K562 (cell line): ENCODE results near the gene MYO1D. TPM values are rescaled to one million over a fixed set of nuclear protein-coding genes. Genes with fewer than 3 reads are reported as not detected.
A peak's percentile ranks its signal among the peaks of the same experiment; 100 is the strongest.

Experiments used
- CEBPG ChIP-seq, 3 experiments: fragments of 200-800 bp in 1 of 3; sonication (Bioruptor generic) in 1 of 3; sonication (generic) in 1 of 3; formaldehyde crosslinking in 1 of 3; IDR thresholded peaks in 2 of 3; conservative IDR thresholded peaks in 1 of 3; 2 replicates each; pipeline versions ENCODE4 v1.6.1 to v1.8.0; 2016 to 2022; ENCODE audit warnings: missing compliant biosample characterization in 2 of 3, missing genetic modification characterization in 2 of 3, mild to moderate bottlenecking in 1 of 3, missing genetic modification reagents in 1 of 3
- GABPA ChIP-seq: fragments of 200-800 bp; sonication (Bioruptor generic); conservative IDR thresholded peaks from 2 replicates; pipeline ENCODE4 v1.6.1; 2016; ENCODE audit warnings: low read depth, missing genetic modification characterization, missing compliant biosample characterization
- PRMT5 ChIP-seq: sonication (generic); formaldehyde crosslinking; IDR thresholded peaks from 2 replicates; pipeline ENCODE4 v1.5.0; 2020; ENCODE audit warnings: missing genetic modification reagents
- RHOXF2B ChIP-seq: fragments of 250-450 bp; sonication (Bioruptor Pico); conservative IDR thresholded peaks from 2 replicates; pipeline ENCODE4 v1.5.1; 2021
- TBP ChIP-seq: optimal IDR thresholded peaks from 2 replicates; pipeline ENCODE3; 2011; ENCODE audit warnings: low read depth, low read length, improper control_type of control experiment
- ZNF124 ChIP-seq: sonication (generic); formaldehyde crosslinking; IDR thresholded peaks from 2 replicates; pipeline ENCODE4 v1.8.1; 2022; ENCODE audit warnings: missing genetic modification reagents
- ZNF561 ChIP-seq: fragments of 450-650 bp; formaldehyde crosslinking; conservative IDR thresholded peaks from 2 replicates; pipeline ENCODE4 v1.4.0; 2020; ENCODE audit warnings: mild to moderate bottlenecking, moderate library complexity
- ZSCAN32 ChIP-seq: fragments of 450-650 bp; formaldehyde crosslinking; IDR thresholded peaks from 2 replicates; pipeline ENCODE4 v1.4.0; 2020; ENCODE audit warnings: mild to moderate bottlenecking, moderate library complexity
- polyA plus RNA-seq, 8 experiments: library from polyadenylated mRNA; depleted of rRNA in 4 of 8; stranded (reverse) in 5 of 8; unstranded in 3 of 8; fragments of >200 nt; fragmentation: Nextera tagmentation in 2 of 8; fragmentation: Illumina TruSeq in 1 of 8; extraction: Ambion mirVana in 2 of 8; extraction: Trizol in 1 of 8; gene quantifications; 2 replicates each; pipeline versions ENCODE4 v1.2.1 to v1.2.3, GENCODE V29; 2011 to 2014; ENCODE audit warnings: inconsistent platforms in 1 of 8, missing spikeins in 1 of 8
- total RNA-seq, 7 experiments: library from RNA; depleted of rRNA in 6 of 7; stranded (reverse); fragments of >200 nt in 6 of 7; fragmentation: Illumina TruSeq in 2 of 7; extraction: Trizol in 2 of 7; gene quantifications; 2 replicates each; pipeline versions ENCODE4 v1.2.1 to v1.2.3, GENCODE V29; 2011 to 2021; ENCODE audit warnings: low replicate concordance in 1 of 7
- TF ChIP-seq, protein P1 (sequence below), 3 experiments: fragments of 200-800 bp in 1 of 3; fragments of 250-450 bp in 1 of 3; fragments of 450-650 bp in 1 of 3; sonication (Bioruptor Pico) in 1 of 3; sonication (Bioruptor generic) in 1 of 3; formaldehyde crosslinking in 1 of 3; IDR thresholded peaks; 2 replicates each; pipeline versions ENCODE4 v1.6.1 to v1.8.0; 2016 to 2022; ENCODE audit warnings: mild to moderate bottlenecking in 2 of 3, missing genetic modification characterization in 2 of 3, missing compliant biosample characterization in 1 of 3, moderate library complexity in 1 of 3
- TF ChIP-seq, protein P2 (sequence below): sonication (generic); formaldehyde crosslinking; IDR thresholded peaks from 2 replicates; pipeline ENCODE4 v1.9.0; 2022; ENCODE audit warnings: mild to moderate bottlenecking, missing genetic modification reagents
- TF ChIP-seq, protein P3 (sequence below): fragments of 200-600 bp; sonication (generic); IDR thresholded peaks from one replicate; pipeline ENCODE4 v1.6.1; 2012; ENCODE audit warnings: mild to moderate bottlenecking, low read depth, low read length, inconsistent platforms

The MYO1D gene
- total and polyA plus RNA-seq, 9 of the 15 experiments (the other 6 are each of a cell fraction or from before 2014, with no cell fraction given) = 2.1 to 71.2 (median 45.4) TPM

DNA sequence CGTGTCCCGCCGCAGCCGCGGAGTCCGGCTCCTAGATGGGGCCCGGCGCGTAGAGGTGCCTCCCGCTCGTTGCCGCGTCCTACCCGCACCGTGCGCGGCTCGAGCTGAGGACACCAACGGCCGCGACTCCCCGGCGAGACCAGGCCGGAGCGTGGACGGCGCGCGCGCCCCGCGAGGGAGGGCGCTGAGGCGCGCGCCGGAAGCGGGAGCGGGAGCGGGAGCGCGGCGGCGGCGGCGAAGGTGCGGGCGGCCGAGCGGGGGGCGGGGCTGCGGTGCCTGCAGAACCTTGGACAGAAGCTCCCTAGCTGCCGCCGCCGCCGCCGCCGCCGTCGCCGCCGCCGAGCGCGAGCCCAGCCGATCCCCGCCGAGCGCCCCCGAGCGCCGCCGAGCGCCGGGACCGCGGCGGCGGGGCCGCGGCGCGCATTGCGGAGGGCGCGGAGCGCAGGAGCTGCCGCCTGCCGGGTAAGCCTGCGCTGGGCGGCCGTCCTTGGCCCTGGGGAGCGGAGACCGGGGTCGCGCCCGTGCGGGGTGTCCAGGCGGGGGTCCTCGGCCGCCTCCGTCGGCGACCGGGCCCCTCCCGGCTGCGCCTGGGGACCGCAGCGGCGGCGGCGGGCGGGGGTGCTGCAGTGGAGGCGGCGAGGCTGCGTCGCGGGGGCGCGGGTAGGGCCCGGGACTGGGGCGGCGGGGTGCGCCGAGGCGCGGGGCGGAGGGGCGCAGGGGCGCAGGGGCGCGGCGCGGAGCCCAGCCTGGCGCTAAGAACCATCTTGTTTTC lies 390.0 kb downstream of the MYO1D start, which contains the start of gene CDK5R1 (continued):
- TF ChIP-seq PRMT5 (CRISPR knock-in tag) = no peak
- TF ChIP-seq, protein P1, sequence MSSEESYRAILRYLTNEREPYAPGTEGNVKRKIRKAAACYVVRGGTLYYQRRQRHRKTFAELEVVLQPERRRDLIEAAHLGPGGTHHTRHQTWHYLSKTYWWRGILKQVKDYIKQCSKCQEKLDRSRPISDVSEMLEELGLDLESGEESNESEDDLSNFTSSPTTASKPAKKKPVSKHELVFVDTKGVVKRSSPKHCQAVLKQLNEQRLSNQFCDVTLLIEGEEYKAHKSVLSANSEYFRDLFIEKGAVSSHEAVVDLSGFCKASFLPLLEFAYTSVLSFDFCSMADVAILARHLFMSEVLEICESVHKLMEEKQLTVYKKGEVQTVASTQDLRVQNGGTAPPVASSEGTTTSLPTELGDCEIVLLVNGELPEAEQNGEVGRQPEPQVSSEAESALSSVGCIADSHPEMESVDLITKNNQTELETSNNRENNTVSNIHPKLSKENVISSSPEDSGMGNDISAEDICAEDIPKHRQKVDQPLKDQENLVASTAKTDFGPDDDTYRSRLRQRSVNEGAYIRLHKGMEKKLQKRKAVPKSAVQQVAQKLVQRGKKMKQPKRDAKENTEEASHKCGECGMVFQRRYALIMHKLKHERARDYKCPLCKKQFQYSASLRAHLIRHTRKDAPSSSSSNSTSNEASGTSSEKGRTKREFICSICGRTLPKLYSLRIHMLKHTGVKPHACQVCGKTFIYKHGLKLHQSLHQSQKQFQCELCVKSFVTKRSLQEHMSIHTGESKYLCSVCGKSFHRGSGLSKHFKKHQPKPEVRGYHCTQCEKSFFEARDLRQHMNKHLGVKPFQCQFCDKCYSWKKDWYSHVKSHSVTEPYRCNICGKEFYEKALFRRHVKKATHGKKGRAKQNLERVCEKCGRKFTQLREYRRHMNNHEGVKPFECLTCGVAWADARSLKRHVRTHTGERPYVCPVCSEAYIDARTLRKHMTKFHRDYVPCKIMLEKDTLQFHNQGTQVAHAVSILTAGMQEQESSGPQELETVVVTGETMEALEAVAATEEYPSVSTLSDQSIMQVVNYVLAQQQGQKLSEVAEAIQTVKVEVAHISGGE (CRISPR knock-in tag; IDR thresholded peaks at IDR 0.05) = peak in 1 of 3 experiments; percentile 62; a peak in 2 of 6 replicates
- no peak for TF ChIP-seq TBP
- TF ChIP-seq ZSCAN32 = no peak
- TF ChIP-seq CEBPG (CRISPR knock-in tag; IDR thresholded peaks at IDR 0.05) = no peak
- TF ChIP-seq CEBPG (tag; conservative IDR thresholded peaks at IDR 0.05 in 1 of 2, IDR thresholded peaks at IDR 0.05 in 1 of 2) = no peak
- TF ChIP-seq, protein P2, sequence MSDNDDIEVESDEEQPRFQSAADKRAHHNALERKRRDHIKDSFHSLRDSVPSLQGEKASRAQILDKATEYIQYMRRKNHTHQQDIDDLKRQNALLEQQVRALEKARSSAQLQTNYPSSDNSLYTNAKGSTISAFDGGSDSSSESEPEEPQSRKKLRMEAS (CRISPR knock-in tag) = no peak
- TF ChIP-seq, protein P3, sequence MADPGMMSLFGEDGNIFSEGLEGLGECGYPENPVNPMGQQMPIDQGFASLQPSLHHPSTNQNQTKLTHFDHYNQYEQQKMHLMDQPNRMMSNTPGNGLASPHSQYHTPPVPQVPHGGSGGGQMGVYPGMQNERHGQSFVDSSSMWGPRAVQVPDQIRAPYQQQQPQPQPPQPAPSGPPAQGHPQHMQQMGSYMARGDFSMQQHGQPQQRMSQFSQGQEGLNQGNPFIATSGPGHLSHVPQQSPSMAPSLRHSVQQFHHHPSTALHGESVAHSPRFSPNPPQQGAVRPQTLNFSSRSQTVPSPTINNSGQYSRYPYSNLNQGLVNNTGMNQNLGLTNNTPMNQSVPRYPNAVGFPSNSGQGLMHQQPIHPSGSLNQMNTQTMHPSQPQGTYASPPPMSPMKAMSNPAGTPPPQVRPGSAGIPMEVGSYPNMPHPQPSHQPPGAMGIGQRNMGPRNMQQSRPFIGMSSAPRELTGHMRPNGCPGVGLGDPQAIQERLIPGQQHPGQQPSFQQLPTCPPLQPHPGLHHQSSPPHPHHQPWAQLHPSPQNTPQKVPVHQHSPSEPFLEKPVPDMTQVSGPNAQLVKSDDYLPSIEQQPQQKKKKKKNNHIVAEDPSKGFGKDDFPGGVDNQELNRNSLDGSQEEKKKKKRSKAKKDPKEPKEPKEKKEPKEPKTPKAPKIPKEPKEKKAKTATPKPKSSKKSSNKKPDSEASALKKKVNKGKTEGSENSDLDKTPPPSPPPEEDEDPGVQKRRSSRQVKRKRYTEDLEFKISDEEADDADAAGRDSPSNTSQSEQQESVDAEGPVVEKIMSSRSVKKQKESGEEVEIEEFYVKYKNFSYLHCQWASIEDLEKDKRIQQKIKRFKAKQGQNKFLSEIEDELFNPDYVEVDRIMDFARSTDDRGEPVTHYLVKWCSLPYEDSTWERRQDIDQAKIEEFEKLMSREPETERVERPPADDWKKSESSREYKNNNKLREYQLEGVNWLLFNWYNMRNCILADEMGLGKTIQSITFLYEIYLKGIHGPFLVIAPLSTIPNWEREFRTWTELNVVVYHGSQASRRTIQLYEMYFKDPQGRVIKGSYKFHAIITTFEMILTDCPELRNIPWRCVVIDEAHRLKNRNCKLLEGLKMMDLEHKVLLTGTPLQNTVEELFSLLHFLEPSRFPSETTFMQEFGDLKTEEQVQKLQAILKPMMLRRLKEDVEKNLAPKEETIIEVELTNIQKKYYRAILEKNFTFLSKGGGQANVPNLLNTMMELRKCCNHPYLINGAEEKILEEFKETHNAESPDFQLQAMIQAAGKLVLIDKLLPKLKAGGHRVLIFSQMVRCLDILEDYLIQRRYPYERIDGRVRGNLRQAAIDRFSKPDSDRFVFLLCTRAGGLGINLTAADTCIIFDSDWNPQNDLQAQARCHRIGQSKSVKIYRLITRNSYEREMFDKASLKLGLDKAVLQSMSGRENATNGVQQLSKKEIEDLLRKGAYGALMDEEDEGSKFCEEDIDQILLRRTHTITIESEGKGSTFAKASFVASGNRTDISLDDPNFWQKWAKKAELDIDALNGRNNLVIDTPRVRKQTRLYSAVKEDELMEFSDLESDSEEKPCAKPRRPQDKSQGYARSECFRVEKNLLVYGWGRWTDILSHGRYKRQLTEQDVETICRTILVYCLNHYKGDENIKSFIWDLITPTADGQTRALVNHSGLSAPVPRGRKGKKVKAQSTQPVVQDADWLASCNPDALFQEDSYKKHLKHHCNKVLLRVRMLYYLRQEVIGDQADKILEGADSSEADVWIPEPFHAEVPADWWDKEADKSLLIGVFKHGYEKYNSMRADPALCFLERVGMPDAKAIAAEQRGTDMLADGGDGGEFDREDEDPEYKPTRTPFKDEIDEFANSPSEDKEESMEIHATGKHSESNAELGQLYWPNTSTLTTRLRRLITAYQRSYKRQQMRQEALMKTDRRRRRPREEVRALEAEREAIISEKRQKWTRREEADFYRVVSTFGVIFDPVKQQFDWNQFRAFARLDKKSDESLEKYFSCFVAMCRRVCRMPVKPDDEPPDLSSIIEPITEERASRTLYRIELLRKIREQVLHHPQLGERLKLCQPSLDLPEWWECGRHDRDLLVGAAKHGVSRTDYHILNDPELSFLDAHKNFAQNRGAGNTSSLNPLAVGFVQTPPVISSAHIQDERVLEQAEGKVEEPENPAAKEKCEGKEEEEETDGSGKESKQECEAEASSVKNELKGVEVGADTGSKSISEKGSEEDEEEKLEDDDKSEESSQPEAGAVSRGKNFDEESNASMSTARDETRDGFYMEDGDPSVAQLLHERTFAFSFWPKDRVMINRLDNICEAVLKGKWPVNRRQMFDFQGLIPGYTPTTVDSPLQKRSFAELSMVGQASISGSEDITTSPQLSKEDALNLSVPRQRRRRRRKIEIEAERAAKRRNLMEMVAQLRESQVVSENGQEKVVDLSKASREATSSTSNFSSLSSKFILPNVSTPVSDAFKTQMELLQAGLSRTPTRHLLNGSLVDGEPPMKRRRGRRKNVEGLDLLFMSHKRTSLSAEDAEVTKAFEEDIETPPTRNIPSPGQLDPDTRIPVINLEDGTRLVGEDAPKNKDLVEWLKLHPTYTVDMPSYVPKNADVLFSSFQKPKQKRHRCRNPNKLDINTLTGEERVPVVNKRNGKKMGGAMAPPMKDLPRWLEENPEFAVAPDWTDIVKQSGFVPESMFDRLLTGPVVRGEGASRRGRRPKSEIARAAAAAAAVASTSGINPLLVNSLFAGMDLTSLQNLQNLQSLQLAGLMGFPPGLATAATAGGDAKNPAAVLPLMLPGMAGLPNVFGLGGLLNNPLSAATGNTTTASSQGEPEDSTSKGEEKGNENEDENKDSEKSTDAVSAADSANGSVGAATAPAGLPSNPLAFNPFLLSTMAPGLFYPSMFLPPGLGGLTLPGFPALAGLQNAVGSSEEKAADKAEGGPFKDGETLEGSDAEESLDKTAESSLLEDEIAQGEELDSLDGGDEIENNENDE = no peak
- TF ChIP-seq RHOXF2B = no peak
- TF ChIP-seq ZNF561 (CRISPR knock-in tag) = no peak
- TF ChIP-seq GABPA (tag) = peak; percentile 43; the same call in 1 of the 2 replicates
- TF ChIP-seq ZNF124 (CRISPR knock-in tag) = no peak
